Subcutaneous abdominal adipose tissue (tissue), 5 donors: Measurements from ENCODE around the gene MCRIP2.

Experiments used
- H3K27ac ChIP-seq: one replicate; pipeline ENCODE4 v1.7.0; 2013; ENCODE audit warnings: low read depth, mild to moderate bottlenecking, inconsistent platforms, low read length, moderate library complexity
- H3K27me3 ChIP-seq, 5 donors: one replicate each; pipeline ENCODE4 v1.7.0; 2013; ENCODE audit warnings: low read length in 5 of 5, inconsistent platforms in 1 of 5; ENCODE audit not compliant: control insufficient read depth in 5 of 5, insufficient read depth in 4 of 5
- H3K36me3 ChIP-seq, 5 donors: one replicate each; pipeline ENCODE4 v1.7.0; 2013; ENCODE audit warnings: low read length in 5 of 5; ENCODE audit not compliant: control insufficient read depth in 5 of 5, insufficient read depth in 5 of 5
- H3K4me1 ChIP-seq, 5 donors: one replicate each; pipeline ENCODE4 v1.7.0; 2013; ENCODE audit warnings: low read length in 5 of 5, mild to moderate bottlenecking in 3 of 5, moderate library complexity in 1 of 5; ENCODE audit not compliant: control insufficient read depth in 5 of 5, insufficient read depth in 5 of 5
- H3K4me3 ChIP-seq, 5 donors: one replicate each; pipeline ENCODE4 v1.7.0; 2013; ENCODE audit warnings: low read length in 5 of 5, low read depth in 1 of 5
- H3K9ac ChIP-seq, 5 donors: one replicate each; pipeline ENCODE4 v1.7.0; 2013; ENCODE audit warnings: low read length in 5 of 5, mild to moderate bottlenecking in 4 of 5, moderate library complexity in 3 of 5
- H3K9me3 ChIP-seq, 5 donors: one replicate each; pipeline ENCODE4 v1.7.0; 2013; ENCODE audit warnings: low read length in 5 of 5; ENCODE audit not compliant: control insufficient read depth in 5 of 5
- donor health status: healthy.
- donor health status: healthy.
- donor health status: healthy.
- donor health status: healthy.
- donor health status: healthy.

Gene MCRIP2

GRCh38 chr16:675884-676564 lies 34.4 kb downstream of the MCRIP2 start:
- Histone ChIP-seq H3K27me3 (peaks cover 0 to 4% (median 0%) of the 10 kb centered on the region in 5 donors), H3K36me3 (peaks cover 0 to 32% (median 29%) of the 10 kb centered on the region in 5 donors), H3K9me3 (no peaks in the 10 kb centered on the region), H3K4me1 (peaks cover 0 to 34% (median 27%) of the 10 kb centered on the region in 5 donors), H3K27ac (no peak overlapping the region), H3K4me3 (peak overlapping the region in 1 of 5 donors; percentile 58), H3K9ac (no peak overlapping the region)

GRCh38 chr16:676565-676902 lies 34.9 kb downstream of the MCRIP2 start:
- Histone ChIP-seq H3K36me3 (peaks cover 0 to 28% (median 24%) of the 10 kb centered on the region in 5 donors), H3K27me3 (peaks cover 0 to 4% (median 0%) of the 10 kb centered on the region in 5 donors), H3K9me3 (no peaks in the 10 kb centered on the region), H3K4me3 (no peak overlapping the region), H3K9ac (no peak overlapping the region), H3K4me1 (peaks cover 2 to 39% (median 33%) of the 10 kb centered on the region in 5 donors), H3K27ac (no peak overlapping the region)

- no peaks in the 10 kb centered on the region for H3K9me3 ChIP-seq
- H3K36me3 ChIP-seq = peaks cover 0 to 28% (median 24%) of the 10 kb centered on the region in 5 donors
- no peak overlapping the region for H3K4me3 ChIP-seq
- H3K9ac ChIP-seq = no peak overlapping the region
- no peak overlapping the region for H3K27ac ChIP-seq
- H3K4me1 ChIP-seq = peaks cover 4 to 43% (median 36%) of the 10 kb centered on the region in 5 donors
- H3K27me3 ChIP-seq = peaks cover 0 to 4% (median 0%) of the 10 kb centered on the region in 5 donors
Observed at GRCh38 chr16:676913-677312, 35.3 kb downstream of the MCRIP2 start.

- peaks cover 0 to 28% (median 24%) of the 10 kb centered on the region in 5 donors for H3K36me3 ChIP-seq
- no peak overlapping the region for H3K9ac ChIP-seq
- H3K27me3 ChIP-seq = peaks cover 0 to 4% (median 0%) of the 10 kb centered on the region in 5 donors
- no peak overlapping the region for H3K4me3 ChIP-seq
- H3K9me3 ChIP-seq = no peaks in the 10 kb centered on the region
- no peak overlapping the region for H3K27ac ChIP-seq
- H3K4me1 ChIP-seq = peaks cover 4 to 49% (median 43%) of the 10 kb centered on the region in 5 donors
Observed at GRCh38 chr16:677316-678190, 35.9 kb downstream of the MCRIP2 start.

GRCh38 chr16:678209-678857 lies 36.7 kb downstream of the MCRIP2 start:
- Histone ChIP-seq H3K27me3 (peaks cover 0 to 4% (median 0%) of the 10 kb centered on the region in 5 donors), H3K36me3 (peaks cover 0 to 28% (median 21%) of the 10 kb centered on the region in 5 donors), H3K4me1 (peaks cover 4 to 57% (median 50%) of the 10 kb centered on the region in 5 donors), H3K9me3 (no peaks in the 10 kb centered on the region), H3K9ac (no peak overlapping the region), H3K27ac (no peak overlapping the region), H3K4me3 (no peak overlapping the region)

GRCh38 chr16:678858-679813 lies 37.5 kb downstream of the MCRIP2 start:
- H3K27me3 ChIP-seq = peaks cover 0 to 4% (median 0%) of the 10 kb centered on the region in 5 donors
- no peak overlapping the region for H3K27ac ChIP-seq
- peak overlapping the region in 4 of 5 donors; percentile 56 to 73 (median 64) for H3K4me3 ChIP-seq
- H3K4me1 ChIP-seq = peaks cover 4 to 63% (median 56%) of the 10 kb centered on the region in 5 donors
- H3K36me3 ChIP-seq = peaks cover 0 to 20% (median 16%) of the 10 kb centered on the region in 5 donors
- no peaks in the 10 kb centered on the region for H3K9me3 ChIP-seq
- H3K9ac ChIP-seq = peak overlapping the region in 1 of 5 donors; percentile 69

- H3K4me3 ChIP-seq = peak within 1 kb of the TSS; percentile 59 to 78 (median 75)
- no peaks in the 10 kb centered on the region for H3K9me3 ChIP-seq
- peak within 1 kb of the TSS in 4 of 5 donors; percentile 84 to 90 (median 86) for H3K9ac ChIP-seq
- peak within 1 kb of the TSS; percentile 62 for H3K27ac ChIP-seq
- peaks cover 0 to 4% (median 0%) of the 10 kb centered on the region in 5 donors for H3K27me3 ChIP-seq
- H3K4me1 ChIP-seq = peaks cover 4 to 68% (median 56%) of the 10 kb centered on the region in 5 donors
- peaks cover 0 to 19% (median 16%) of the 10 kb centered on the region in 5 donors for H3K36me3 ChIP-seq
Observed at GRCh38 chr16:679814-680624, 38.4 kb downstream of the MCRIP2 start, which contains the start of gene STUB1. TSS of gene STUB1 (plus strand) at chr16:680410. CDS start at chr16:680526, 116 bp downstream.

- Histone ChIP-seq H3K36me3 (peaks cover 0 to 19% (median 16%) of the 10 kb centered on the region in 5 donors), H3K27me3 (peaks cover 0 to 4% (median 0%) of the 10 kb centered on the region in 5 donors), H3K27ac (peak overlapping the region; percentile 62), H3K4me3 (peak overlapping the region; percentile 59 to 78 (median 75)), H3K9me3 (no peaks in the 10 kb centered on the region), H3K9ac (peak overlapping the region in 4 of 5 donors; percentile 84 to 90 (median 86)), H3K4me1 (peaks cover 4 to 69% (median 57%) of the 10 kb centered on the region in 5 donors)
Observed at GRCh38 chr16:680625-680945, 39.0 kb downstream of the MCRIP2 start.
